ENCODE results near the gene PAFAH1B1.

- TF ChIP-seq CTCF (IDR thresholded peaks at IDR 0.05) (no peak), ZNF138 (CRISPR knock-in tag; conservative IDR thresholded peaks at IDR 0.05) (no peak), USF1 (CRISPR knock-in tag; IDR thresholded peaks at IDR 0.05) (no peak), NFYB (CRISPR knock-in tag; conservative IDR thresholded peaks at IDR 0.05; ENCODE audit: low read depth) (no peak), ZNF416 (CRISPR knock-in tag; IDR thresholded peaks at IDR 0.05) (no peak), MAX (CRISPR knock-in tag; IDR thresholded peaks at IDR 0.05) (no peak), ZNF232 (CRISPR knock-in tag; IDR thresholded peaks at IDR 0.05) (no peak), FOXJ3 (CRISPR knock-in tag; IDR thresholded peaks at IDR 0.05; ENCODE audit: borderline replicate concordance) (no peak), SP1 (CRISPR knock-in tag; conservative IDR thresholded peaks at IDR 0.05) (no peak)
Measured at GRCh38 chr17:2700491-2701141, 107.2 kb downstream of the PAFAH1B1 start.

Measured in WTC11 (cell line).